K562 (cell line): Measurements from ENCODE around the gene GPC2. TPM values are rescaled to one million over a fixed set of nuclear protein-coding genes. Genes with fewer than 3 reads are reported as not detected.
A peak's percentile ranks its signal among the peaks of the same experiment; 100 is the strongest.

Experiments used
- CBFB ChIP-seq: sonication (generic); formaldehyde crosslinking; IDR thresholded peaks from 2 replicates; pipeline ENCODE4 v1.4.0; 2020; ENCODE audit warnings: mild to moderate bottlenecking, missing genetic modification reagents
- DNMT1 ChIP-seq: fragments of 450-650 bp; IDR thresholded peaks from 2 replicates; pipeline ENCODE4 v1.6.1; 2016; ENCODE audit warnings: antibody characterized with exemption, mild to moderate bottlenecking
- EHMT2 ChIP-seq: fragments of 450-650 bp; IDR thresholded peaks from 2 replicates; pipeline ENCODE4 v1.6.1; 2018; ENCODE audit warnings: antibody characterized with exemption
- ELF2 ChIP-seq: fragments of 250-450 bp; sonication (Bioruptor Pico); IDR thresholded peaks from 2 replicates; pipeline ENCODE4 v1.5.0; 2021; ENCODE audit warnings: mild to moderate bottlenecking
- HMGN3 ChIP-seq: IDR thresholded peaks from 2 replicates; pipeline ENCODE4 v1.6.1; 2011; ENCODE audit warnings: borderline replicate concordance, low read depth, mild to moderate bottlenecking, mixed read lengths, low read length; ENCODE audit not compliant: insufficient read length; ENCODE audit errors: extremely low read depth
- ILF3 ChIP-seq: fragments of 450-650 bp; IDR thresholded peaks from 2 replicates; pipeline ENCODE4 v1.6.1; 2018; ENCODE audit warnings: antibody characterized with exemption, mild to moderate bottlenecking, moderate library complexity, borderline replicate concordance
- ILK ChIP-seq: fragments of 450-650 bp; IDR thresholded peaks from 2 replicates; pipeline ENCODE4 v1.6.1; 2016; ENCODE audit warnings: missing genetic modification characterization, low read depth, mild to moderate bottlenecking, missing compliant biosample characterization, moderate library complexity, borderline replicate concordance
- NCOR1 ChIP-seq: fragments of 450-650 bp; IDR thresholded peaks from 2 replicates; pipeline ENCODE4 v1.6.1; 2016; ENCODE audit warnings: mild to moderate bottlenecking, moderate library complexity
- POLR2B ChIP-seq: fragments of 450-650 bp; IDR thresholded peaks from 2 replicates; pipeline ENCODE4 v1.6.1; 2018; ENCODE audit warnings: low read depth; ENCODE audit not compliant: partially characterized antibody
- POLR2G ChIP-seq: fragments of 200-400 bp; formaldehyde crosslinking; IDR thresholded peaks from 2 replicates; pipeline ENCODE4 v1.6.1; 2017; ENCODE audit warnings: low read depth, mild to moderate bottlenecking, antibody characterized with exemption, low read length, moderate library complexity
- RUNX1 ChIP-seq: sonication (generic); IDR thresholded peaks from 2 replicates; pipeline ENCODE4 v1.6.1; 2016; ENCODE audit warnings: antibody characterized with exemption, low read depth
- SETDB1 ChIP-seq: IDR thresholded peaks from one replicate; pipeline ENCODE4 v1.6.1; 2012; ENCODE audit warnings: low read length, control low read depth, inconsistent platforms
- TRIM28 ChIP-seq: fragments of 450-650 bp; IDR thresholded peaks from 2 replicates; pipeline ENCODE4 v1.6.1; 2017
- ZNF444 ChIP-seq: fragments of 250-450 bp; sonication (Bioruptor Pico); IDR thresholded peaks from 2 replicates; pipeline ENCODE4 v1.4.0; 2020; ENCODE audit warnings: mild to moderate bottlenecking, moderate library complexity
- ZNF445 ChIP-seq: fragments of 250-450 bp; sonication (Bioruptor Pico); IDR thresholded peaks from 2 replicates; pipeline ENCODE4 v1.4.0; 2020; ENCODE audit warnings: low read depth, mild to moderate bottlenecking, moderate library complexity
- ZNF699 ChIP-seq: fragments of 250-450 bp; sonication (Bioruptor Pico); IDR thresholded peaks from 2 replicates; pipeline ENCODE4 v1.8.0; 2021; ENCODE audit warnings: mild to moderate bottlenecking, moderate library complexity; ENCODE audit not compliant: insufficient replicate concordance
- ZNF778 ChIP-seq: fragments of 450-650 bp; formaldehyde crosslinking; IDR thresholded peaks from 2 replicates; pipeline ENCODE4 v1.4.0; 2020; ENCODE audit warnings: mild to moderate bottlenecking, moderate library complexity
- polyA plus RNA-seq, 8 experiments: library from polyadenylated mRNA; depleted of rRNA in 4 of 8; stranded (reverse) in 5 of 8; unstranded in 3 of 8; fragments of >200 nt; fragmentation: Nextera tagmentation in 2 of 8; fragmentation: Illumina TruSeq in 1 of 8; extraction: Ambion mirVana in 2 of 8; extraction: Trizol in 1 of 8; gene quantifications; 2 replicates each; pipeline versions ENCODE4 v1.2.1 to v1.2.3, GENCODE V29; 2011 to 2014; ENCODE audit warnings: inconsistent platforms in 1 of 8, missing spikeins in 1 of 8
- total RNA-seq, 7 experiments: library from RNA; depleted of rRNA in 6 of 7; stranded (reverse); fragments of >200 nt in 6 of 7; fragmentation: Illumina TruSeq in 2 of 7; extraction: Trizol in 2 of 7; gene quantifications; 2 replicates each; pipeline versions ENCODE4 v1.2.1 to v1.2.3, GENCODE V29; 2011 to 2021; ENCODE audit warnings: low replicate concordance in 1 of 7
- TF ChIP-seq, protein P1 (sequence below): sonication (generic); formaldehyde crosslinking; IDR thresholded peaks from 2 replicates; pipeline ENCODE4 v1.9.0; 2022; ENCODE audit warnings: mild to moderate bottlenecking, missing genetic modification reagents
- TF ChIP-seq, protein P2 (sequence below): fragments of 250-450 bp; sonication (Bioruptor Pico); IDR thresholded peaks from 2 replicates; pipeline ENCODE4 v1.5.0; 2021; ENCODE audit warnings: mild to moderate bottlenecking, borderline replicate concordance
- TF ChIP-seq, protein P3 (sequence below): fragments of 200-400 bp; formaldehyde crosslinking; IDR thresholded peaks from 2 replicates; pipeline ENCODE4 v1.6.1; 2017; ENCODE audit warnings: mild to moderate bottlenecking, low read depth, low read length, moderate library complexity
- TF ChIP-seq, protein P4 (sequence below): sonication (generic); formaldehyde crosslinking; IDR thresholded peaks from 2 replicates; pipeline ENCODE4 v1.8.0; 2022; ENCODE audit warnings: mild to moderate bottlenecking, missing genetic modification reagents, borderline replicate concordance

Gene GPC2
- total and polyA plus RNA-seq, 9 of the 15 experiments (the other 6 are each of a cell fraction or from before 2014, with no cell fraction given), result 0.06 to 7.7 (median 1.4) TPM; not detected in 1

DNA sequence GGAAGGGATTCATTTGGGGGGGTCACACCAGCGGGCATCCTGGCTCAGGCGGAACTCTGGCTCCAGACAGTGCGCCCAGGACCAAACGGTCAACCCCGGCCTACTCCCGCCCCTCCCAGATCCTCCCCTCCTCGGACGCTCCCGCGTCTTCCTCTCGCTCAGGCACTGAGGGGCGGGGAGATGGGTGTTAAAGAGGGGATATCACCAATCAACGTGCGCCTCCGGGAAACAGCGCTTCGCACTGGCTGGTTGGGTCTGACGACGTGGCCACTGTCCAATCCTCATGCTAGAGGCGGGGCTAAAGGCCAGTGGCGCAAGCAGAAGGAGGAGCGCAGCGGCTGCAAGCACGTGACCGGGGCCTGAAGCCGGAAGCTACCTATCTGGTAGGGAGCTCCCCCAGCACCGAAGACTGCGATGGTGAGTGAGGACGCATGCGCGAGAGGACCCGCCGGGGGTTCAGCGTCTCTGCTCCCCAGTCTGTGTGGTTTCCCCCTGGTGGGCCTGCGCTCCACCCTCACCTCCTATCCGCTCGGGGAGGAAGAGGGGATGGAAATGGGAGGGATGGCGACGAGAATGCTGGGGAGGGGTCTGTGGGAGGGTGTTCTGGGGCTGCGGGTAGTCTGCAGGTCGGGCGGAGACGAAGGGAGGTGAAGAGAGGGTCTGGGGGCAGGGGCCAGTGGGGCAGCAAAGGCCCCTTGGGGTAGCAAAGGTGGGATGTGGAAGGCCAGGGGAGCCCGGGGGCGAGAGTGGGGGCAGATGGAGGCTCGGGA is 28.4 kb downstream of the GPC2 start, which contains the start of gene LAMTOR4 (continued):
- TF ChIP-seq, protein P1, sequence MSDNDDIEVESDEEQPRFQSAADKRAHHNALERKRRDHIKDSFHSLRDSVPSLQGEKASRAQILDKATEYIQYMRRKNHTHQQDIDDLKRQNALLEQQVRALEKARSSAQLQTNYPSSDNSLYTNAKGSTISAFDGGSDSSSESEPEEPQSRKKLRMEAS (CRISPR knock-in tag), result peak; percentile 92
- TF ChIP-seq HMGN3 (peak; percentile 70), ILF3 (no peak), POLR2B (peak; percentile 85), ZNF778 (CRISPR knock-in tag) (no peak), ZNF444 (CRISPR knock-in tag) (no peak), DNMT1 (no peak), ELF2 (CRISPR knock-in tag) (no peak), ILK (tag) (no peak), ZNF699 (CRISPR knock-in tag) (no peak), NCOR1 (no peak), CBFB (peak; percentile 72), RUNX1 (no peak; the same call in 1 of the 2 replicates), ZNF445 (peak; percentile 63; the same call in 1 of the 2 replicates), TRIM28 (no peak), POLR2G (peak; percentile 89), EHMT2 (no peak), SETDB1 (no peak)
- TF ChIP-seq, protein P2, sequence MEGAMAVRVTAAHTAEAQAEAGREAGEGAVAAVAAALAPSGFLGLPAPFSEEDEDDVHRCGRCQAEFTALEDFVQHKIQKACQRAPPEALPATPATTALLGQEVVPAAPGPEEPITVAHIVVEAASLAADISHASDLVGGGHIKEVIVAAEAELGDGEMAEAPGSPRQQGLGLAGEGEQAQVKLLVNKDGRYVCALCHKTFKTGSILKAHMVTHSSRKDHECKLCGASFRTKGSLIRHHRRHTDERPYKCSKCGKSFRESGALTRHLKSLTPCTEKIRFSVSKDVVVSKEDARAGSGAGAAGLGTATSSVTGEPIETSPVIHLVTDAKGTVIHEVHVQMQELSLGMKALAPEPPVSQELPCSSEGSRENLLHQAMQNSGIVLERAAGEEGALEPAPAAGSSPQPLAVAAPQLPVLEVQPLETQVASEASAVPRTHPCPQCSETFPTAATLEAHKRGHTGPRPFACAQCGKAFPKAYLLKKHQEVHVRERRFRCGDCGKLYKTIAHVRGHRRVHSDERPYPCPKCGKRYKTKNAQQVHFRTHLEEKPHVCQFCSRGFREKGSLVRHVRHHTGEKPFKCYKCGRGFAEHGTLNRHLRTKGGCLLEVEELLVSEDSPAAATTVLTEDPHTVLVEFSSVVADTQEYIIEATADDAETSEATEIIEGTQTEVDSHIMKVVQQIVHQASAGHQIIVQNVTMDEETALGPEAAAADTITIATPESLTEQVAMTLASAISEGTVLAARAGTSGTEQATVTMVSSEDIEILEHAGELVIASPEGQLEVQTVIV, result no peak
- TF ChIP-seq, protein P3, sequence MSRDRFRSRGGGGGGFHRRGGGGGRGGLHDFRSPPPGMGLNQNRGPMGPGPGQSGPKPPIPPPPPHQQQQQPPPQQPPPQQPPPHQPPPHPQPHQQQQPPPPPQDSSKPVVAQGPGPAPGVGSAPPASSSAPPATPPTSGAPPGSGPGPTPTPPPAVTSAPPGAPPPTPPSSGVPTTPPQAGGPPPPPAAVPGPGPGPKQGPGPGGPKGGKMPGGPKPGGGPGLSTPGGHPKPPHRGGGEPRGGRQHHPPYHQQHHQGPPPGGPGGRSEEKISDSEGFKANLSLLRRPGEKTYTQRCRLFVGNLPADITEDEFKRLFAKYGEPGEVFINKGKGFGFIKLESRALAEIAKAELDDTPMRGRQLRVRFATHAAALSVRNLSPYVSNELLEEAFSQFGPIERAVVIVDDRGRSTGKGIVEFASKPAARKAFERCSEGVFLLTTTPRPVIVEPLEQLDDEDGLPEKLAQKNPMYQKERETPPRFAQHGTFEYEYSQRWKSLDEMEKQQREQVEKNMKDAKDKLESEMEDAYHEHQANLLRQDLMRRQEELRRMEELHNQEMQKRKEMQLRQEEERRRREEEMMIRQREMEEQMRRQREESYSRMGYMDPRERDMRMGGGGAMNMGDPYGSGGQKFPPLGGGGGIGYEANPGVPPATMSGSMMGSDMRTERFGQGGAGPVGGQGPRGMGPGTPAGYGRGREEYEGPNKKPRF, result no peak
- TF ChIP-seq, protein P4, sequence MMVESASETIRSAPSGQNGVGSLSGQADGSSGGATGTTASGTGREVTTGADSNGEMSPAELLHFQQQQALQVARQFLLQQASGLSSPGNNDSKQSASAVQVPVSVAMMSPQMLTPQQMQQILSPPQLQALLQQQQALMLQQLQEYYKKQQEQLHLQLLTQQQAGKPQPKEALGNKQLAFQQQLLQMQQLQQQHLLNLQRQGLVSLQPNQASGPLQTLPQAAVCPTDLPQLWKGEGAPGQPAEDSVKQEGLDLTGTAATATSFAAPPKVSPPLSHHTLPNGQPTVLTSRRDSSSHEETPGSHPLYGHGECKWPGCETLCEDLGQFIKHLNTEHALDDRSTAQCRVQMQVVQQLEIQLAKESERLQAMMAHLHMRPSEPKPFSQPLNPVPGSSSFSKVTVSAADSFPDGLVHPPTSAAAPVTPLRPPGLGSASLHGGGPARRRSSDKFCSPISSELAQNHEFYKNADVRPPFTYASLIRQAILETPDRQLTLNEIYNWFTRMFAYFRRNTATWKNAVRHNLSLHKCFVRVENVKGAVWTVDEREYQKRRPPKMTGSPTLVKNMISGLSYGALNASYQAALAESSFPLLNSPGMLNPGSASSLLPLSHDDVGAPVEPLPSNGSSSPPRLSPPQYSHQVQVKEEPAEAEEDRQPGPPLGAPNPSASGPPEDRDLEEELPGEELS (CRISPR knock-in tag), result 0 out of 2 replicates have a peak, but pooled peaks have one; percentile 17
